ENCODE results near the gene IQCK. TPM values are rescaled to one million over a fixed set of nuclear protein-coding genes. Genes with fewer than 3 reads are reported as not detected.
"Not testable (repeated sequence)": the region's sequence is repeated elsewhere in the genome, so short reads cannot be mapped to it uniquely, and the experiment has no call there.

Gene IQCK
- total RNA-seq, 6 experiments from 2014 or later: 2.0 to 4.7 (median 3.9) TPM

DNA sequence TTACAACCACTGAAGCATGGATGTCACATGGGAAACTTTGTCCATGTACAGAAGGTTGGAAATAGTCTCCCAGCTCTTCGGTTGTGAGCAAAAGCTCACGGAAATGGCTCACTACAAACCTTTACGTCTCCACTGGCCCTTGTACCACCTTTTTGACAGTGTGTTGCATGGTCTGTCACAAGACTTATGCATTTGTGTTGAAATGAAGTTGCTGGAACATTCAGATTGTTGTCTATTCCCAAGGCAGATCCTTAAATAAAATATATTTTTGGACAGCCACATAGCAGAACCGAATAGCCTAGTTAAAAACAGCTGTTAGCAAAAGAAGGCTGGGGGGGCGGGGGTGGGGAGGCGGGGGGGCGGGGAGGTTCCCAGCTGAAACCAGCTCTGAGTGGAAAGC is 39.3 kb upstream of the IQCK start:
- no peak overlapping the region for H3K4me3 ChIP-seq
- 97% methylated on average over 7 of the region's 7 CpGs for WGBS (ENCODE audit: insufficient coverage, low coverage, low lambda C conversion rate, missing lambda C conversion rate)
- peaks cover 0 to 10% (median 2%) of the 10 kb centered on the region in 4 donors for H3K36me3 ChIP-seq
- intact Hi-C loops (cut with DNase I): no loop called here
- no peaks in the 10 kb centered on the region for H3K4me1 ChIP-seq
- no peaks in the 10 kb centered on the region for H3K27me3 ChIP-seq
- ATAC-seq (no peak), DNase-seq (no peak)
- no peaks in the 10 kb centered on the region for H3K9me3 ChIP-seq
- H3K27ac ChIP-seq: no peak overlapping the region
- TF ChIP-seq, protein P1, sequence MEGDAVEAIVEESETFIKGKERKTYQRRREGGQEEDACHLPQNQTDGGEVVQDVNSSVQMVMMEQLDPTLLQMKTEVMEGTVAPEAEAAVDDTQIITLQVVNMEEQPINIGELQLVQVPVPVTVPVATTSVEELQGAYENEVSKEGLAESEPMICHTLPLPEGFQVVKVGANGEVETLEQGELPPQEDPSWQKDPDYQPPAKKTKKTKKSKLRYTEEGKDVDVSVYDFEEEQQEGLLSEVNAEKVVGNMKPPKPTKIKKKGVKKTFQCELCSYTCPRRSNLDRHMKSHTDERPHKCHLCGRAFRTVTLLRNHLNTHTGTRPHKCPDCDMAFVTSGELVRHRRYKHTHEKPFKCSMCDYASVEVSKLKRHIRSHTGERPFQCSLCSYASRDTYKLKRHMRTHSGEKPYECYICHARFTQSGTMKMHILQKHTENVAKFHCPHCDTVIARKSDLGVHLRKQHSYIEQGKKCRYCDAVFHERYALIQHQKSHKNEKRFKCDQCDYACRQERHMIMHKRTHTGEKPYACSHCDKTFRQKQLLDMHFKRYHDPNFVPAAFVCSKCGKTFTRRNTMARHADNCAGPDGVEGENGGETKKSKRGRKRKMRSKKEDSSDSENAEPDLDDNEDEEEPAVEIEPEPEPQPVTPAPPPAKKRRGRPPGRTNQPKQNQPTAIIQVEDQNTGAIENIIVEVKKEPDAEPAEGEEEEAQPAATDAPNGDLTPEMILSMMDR (IDR thresholded peaks at IDR 0.05): no peak
- no peak for TF ChIP-seq POLR2A (IDR thresholded peaks at IDR 0.05)

DNA sequence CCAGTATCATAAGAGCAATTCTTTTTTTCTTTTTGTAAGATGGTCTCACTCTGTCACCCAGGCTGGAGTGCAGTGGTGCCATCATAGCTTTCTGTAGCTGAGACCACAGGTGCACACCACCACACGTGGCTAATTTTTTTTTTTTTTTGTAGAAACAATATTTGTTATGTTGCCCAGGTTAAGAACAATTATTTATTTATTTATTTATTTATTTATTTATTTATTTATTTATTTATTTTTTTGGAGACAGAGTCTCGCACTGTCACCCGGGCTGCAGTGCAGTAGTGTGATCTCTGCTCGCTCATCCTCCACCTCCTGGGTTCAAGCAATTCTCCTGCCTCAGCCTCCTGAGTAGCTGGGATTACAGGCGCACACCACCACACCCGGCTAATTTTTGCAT is 38.8 kb upstream of the IQCK start:
- H3K9me3 ChIP-seq; H3K27ac ChIP-seq; intact Hi-C loops (cut with DNase I); H3K4me3 ChIP-seq; ATAC-seq; H3K4me1 ChIP-seq; DNase-seq; H3K27me3 ChIP-seq: not testable (repeated sequence)
- WGBS (ENCODE audit: insufficient coverage, low coverage, low lambda C conversion rate, missing lambda C conversion rate): 64% methylated on average over 1 of the region's 6 CpGs
- H3K36me3 ChIP-seq: peaks cover 0 to 13% (median 2%) of the 10 kb centered on the region in 4 donors

DNA sequence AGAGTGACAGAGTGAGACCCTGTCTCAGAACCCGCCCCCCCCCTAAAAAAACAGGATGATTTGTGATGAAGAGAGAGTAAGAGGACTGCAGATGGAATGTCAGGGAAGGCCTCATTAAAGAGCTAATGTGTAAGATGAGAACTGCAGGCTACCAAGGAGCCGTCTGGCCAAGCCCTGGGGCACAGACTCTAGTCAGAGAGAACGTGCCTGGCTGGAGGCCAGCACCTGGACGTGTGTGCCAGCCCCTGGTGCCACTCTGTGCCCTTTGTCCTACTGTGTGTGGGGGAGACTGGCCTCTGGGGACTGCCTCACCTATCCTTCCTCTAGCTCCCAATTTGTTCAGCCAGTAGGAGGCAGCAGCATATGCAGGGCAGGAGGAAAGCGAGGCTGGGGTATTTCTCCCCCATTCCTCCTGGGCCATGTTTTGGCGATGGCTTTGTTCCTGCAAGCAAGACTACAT is 37.2 kb upstream of the IQCK start:
- no peak for DNase-seq
- Histone ChIP-seq H3K9me3 (no peaks in the 10 kb centered on the region), H3K27ac (no peak overlapping the region), H3K36me3 (peaks cover 0 to 11% (median 7%) of the 10 kb centered on the region in 4 donors), H3K27me3 (no peaks in the 10 kb centered on the region), H3K4me1 (no peaks in the 10 kb centered on the region), H3K4me3 (no peak overlapping the region)
- 83% methylated on average over 1 of the region's 6 CpGs for WGBS (ENCODE audit: insufficient coverage, low coverage, low lambda C conversion rate, missing lambda C conversion rate)
- intact Hi-C loops (cut with DNase I): no loop called here
- ATAC-seq: peak in 2 of 4 donors; percentile 23 to 47
- TF ChIP-seq, protein P1 (IDR thresholded peaks at IDR 0.05): peak in 1 of 4 donors; percentile 13
- no peak for TF ChIP-seq POLR2A (IDR thresholded peaks at IDR 0.05)

DNA sequence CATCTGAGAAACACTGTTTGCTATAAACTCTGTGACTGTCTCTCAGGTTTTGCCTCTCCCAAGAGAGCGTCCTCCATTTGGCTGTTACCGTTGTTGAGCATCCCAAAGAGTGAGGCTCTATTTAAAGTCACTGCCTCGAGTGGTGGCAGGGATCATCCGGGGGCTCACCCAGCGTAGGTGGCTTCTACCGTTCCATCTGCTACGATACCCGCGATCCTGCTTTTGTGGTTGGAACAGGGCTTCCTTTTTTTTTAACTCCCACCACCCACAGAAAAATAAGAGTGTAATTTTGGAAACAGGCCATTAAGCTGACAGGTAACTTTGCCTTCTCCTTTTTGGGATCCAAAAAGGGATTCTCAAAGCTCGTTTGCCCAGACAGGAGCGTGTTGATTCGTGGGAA is 36.4 kb upstream of the IQCK start:
- WGBS (ENCODE audit: insufficient coverage, low coverage, low lambda C conversion rate, missing lambda C conversion rate): 83% methylated on average over 12 of the region's 12 CpGs
- Histone ChIP-seq H3K27ac (no peak overlapping the region), H3K36me3 (peaks cover 0 to 11% (median 7%) of the 10 kb centered on the region in 4 donors), H3K4me1 (no peaks in the 10 kb centered on the region), H3K9me3 (no peaks in the 10 kb centered on the region), H3K4me3 (no peak overlapping the region), H3K27me3 (no peaks in the 10 kb centered on the region)
- DNase-seq: no peak
- no peak for ATAC-seq
- intact Hi-C loops (cut with DNase I): no loop called here
- TF ChIP-seq, protein P1 (IDR thresholded peaks at IDR 0.05): no peak
- no peak for TF ChIP-seq POLR2A (IDR thresholded peaks at IDR 0.05)

DNA sequence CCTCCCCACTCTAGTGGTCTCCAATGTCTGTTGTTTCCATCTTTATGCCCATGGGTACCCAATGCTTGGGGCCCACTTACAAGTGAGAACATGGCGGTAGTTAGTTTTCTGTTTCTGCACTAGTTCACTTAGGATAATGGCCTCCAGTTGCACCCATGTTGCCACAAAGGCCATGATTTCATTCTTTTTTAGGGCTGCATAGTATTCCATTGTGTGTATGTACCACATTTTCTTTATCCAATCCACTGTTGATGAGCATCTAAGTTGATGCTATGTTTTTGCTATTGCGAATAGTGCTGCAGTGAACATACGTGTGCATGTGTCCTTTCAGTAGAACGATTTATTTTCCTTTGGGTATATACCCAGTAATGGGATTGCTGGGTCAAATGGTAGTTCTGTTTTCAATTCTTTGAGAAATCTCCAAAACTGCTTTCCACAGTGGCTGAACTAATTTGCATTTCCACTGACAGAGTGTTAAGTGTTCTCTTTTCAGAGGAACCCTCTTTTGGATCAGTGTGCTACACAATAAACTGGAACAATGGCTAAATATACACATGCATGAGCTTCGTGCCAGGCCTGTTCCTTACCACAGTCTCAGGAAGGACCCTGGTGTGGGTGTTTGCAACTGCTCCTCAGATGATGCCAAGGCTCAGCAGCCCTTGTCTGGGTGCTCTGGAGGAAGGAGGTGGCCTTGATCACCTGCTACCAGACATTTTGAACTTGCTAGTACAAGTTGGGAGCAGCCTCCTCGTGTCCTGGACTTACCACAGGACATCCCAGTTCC is 34.4 kb upstream of the IQCK start:
- H3K36me3 ChIP-seq: peaks cover 0 to 15% (median 7%) of the 10 kb centered on the region in 4 donors

More for the DNA sequence above, 34.4 kb upstream of the IQCK start:
- no peaks in the 10 kb centered on the region for H3K4me1 ChIP-seq
- TF ChIP-seq, protein P1 (IDR thresholded peaks at IDR 0.05): no peak
- no peak for TF ChIP-seq POLR2A (IDR thresholded peaks at IDR 0.05)
- DNase-seq: no peak
- ATAC-seq: no peak
- H3K4me3 ChIP-seq: no peak overlapping the region
- intact Hi-C loops (cut with DNase I): no loop called here
- no peaks in the 10 kb centered on the region for H3K9me3 ChIP-seq
- H3K27ac ChIP-seq: no peak overlapping the region
- H3K27me3 ChIP-seq: no peaks in the 10 kb centered on the region
- whole genome bisulfite sequencing (ENCODE audit: insufficient coverage, low coverage, low lambda C conversion rate, missing lambda C conversion rate): 89% methylated on average over 5 of the region's 6 CpGs

Measured in right lobe of liver (tissue), 6 donors.